GM21786 (cell line): Measurements from ENCODE around the gene YPEL1.
A peak's percentile ranks its signal among the peaks of the same experiment; 100 is the strongest.

Source experiments
- ATAC-seq: cut with Tn5 transposase; IDR thresholded peaks from one replicate; pipeline ENCODE4 v1.9.1; 2021; ENCODE audit not compliant: unreplicated experiment

YPEL1 gene

GRCh38 chr22:21735200-21736083 lies at the start of gene YPEL1:
TSS of gene YPEL1 (minus strand) at chr22:21735794. CDS start at chr22:21710744, 25,050 bp downstream.
- ATAC-seq, result peak; percentile 80

DNA sequence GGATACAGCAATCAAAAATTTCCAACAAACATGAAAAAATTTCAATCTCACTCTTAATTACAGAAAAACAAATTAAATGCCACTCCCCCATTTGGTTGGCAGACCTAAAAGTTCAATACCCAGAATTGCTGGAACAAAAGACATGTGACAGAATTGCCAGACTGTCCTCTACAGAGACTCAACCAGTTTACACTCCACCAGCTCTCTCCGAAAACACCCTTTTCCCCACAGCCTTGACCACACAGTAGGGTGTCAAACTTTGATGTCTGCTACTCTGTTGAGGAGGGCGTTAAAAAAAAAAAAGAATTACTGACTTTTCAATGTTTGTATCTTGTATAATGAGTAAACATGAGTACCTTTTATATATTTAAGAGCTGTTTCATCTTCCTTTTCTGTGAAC lies 44.7 kb upstream of the YPEL1 start:
- ATAC-seq, result no peak

DNA sequence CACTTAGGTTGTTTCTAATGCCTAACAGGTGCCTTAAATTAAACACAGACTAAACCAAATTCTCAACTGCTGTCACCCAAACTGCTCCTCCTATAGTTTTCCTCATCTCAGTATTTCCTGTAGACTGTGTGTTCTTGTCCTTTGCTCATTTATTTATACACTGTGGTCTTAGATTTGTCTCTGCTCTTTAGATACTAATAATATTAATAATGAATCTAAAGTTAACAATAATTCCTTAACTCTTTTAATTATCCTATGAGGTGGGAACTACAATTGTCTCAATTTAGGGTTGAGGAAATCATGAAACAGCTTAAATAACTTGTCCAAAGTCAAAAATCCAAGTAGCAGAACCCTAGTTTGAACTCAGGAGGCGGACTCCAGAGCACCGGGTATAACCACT lies 43.9 kb upstream of the YPEL1 start:
- no peak for ATAC-seq

GRCh38 chr22:21778705-21779363 lies 43.2 kb upstream of the YPEL1 start:
- ATAC-seq, result no peak

DNA sequence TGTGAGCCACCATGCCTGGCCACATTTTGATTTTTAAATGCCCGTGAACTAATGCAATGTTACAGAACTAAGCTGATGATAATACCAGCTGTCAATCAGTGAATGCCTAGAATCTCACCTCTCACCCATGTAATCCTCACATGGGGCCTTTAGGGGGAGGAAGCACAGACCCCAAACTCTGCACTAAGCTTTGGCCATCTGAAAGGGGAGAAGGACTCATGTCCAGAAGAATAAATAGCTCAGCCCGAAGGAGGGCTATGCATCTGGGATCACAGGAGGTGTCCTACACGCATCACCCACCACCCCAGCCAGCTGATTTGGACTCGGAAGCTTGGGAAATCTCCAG lies 36.0 kb upstream of the YPEL1 start:
- no peak for ATAC-seq

GRCh38 chr22:21768435-21768834 lies 32.8 kb upstream of the YPEL1 start:
- no peak for ATAC-seq

GRCh38 chr22:21766691-21767462 lies 31.3 kb upstream of the YPEL1 start:
- no peak for ATAC-seq

- no peak for ATAC-seq
These were observed 30.4 kb upstream of the YPEL1 start for GRCh38 chr22:21765909-21766529.

GRCh38 chr22:21764038-21764804 lies 28.6 kb upstream of the YPEL1 start:
- no peak for ATAC-seq

- ATAC-seq, result peak; percentile 40
These were observed 27.4 kb upstream of the YPEL1 start for GRCh38 chr22:21762712-21763581.

- no peak for ATAC-seq
These were observed 26.5 kb upstream of the YPEL1 start for GRCh38 chr22:21761994-21762680.

GRCh38 chr22:21761086-21761485 lies 25.5 kb upstream of the YPEL1 start:
- ATAC-seq, result no peak

GRCh38 chr22:21760640-21761039 lies 25.0 kb upstream of the YPEL1 start:
- ATAC-seq, result no peak

DNA sequence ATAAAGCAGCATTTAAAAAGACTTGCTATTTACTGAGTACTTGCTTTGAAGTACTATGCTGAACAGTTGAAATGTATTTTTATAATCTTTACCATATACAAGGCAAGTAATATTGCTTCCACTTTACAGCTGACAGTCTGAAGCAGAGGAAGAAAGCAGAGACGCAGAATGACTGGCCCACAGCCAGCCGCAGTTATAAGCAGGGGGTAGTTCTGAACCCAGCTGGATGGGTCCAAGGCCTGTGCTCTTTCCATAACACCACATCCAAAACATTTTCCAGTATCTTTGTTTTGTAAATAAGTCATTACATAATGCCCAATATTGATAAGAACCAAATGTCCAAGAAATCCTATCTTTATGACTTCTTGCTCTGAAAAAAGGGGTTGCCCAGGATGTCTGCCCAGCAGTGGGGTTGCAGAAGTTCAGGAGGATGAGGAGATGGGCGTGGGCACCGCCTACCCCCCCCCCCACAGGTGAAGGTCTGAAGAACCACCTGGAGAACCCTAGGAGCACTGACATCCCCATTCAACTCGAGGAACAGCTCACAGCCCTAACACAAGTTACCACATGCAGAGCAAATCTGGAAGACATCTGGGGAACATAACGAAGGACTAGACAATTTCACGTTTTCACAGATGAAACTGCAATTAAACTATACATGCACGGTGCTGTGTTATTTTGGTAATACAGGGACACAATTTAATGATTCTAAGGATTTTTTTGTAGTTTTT lies 24.2 kb upstream of the YPEL1 start:
- ATAC-seq, result no peak

DNA sequence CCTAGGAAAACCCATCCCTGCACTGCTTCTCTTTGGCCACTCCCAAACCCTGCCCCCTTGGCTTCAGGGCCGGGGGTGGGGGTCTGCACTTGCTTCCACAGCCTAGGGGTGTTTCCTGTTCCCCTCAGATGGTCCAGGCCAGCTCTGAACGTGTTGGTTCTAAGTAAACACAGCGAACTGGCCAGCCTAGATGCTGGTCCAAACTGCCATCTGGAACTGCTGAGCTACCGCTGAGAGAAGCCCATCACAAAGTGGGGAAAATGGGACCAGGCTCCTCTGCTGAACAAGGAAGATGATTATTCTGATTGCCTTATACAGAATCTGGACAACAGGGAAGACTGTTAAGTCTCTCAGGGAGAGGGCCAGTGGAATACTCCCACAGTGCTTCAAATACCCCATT lies 23.5 kb upstream of the YPEL1 start:
- ATAC-seq, result no peak

GRCh38 chr22:21758091-21758864 lies 22.7 kb upstream of the YPEL1 start:
- no peak for ATAC-seq

DNA sequence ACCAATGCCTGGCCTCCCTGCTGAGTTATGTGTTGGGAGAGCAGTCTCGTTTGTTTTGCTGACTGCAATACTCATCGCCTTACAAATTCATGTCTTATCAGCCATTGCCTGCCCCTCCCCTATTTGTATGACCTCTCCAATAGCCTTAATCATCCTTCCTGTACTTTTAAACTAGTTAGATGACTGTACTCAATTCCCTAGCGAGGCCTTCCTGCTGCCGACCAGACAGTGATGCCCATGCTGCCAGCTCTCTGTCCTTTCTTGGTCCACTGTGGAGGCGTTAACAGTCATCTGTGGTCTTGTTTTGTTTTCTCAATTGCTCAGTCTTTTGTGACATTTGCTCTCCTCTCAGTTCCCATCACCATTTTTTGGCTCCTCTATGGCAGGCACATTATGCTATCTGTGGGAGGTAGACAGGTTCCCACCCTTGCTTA lies 20.3 kb upstream of the YPEL1 start:
- no peak for ATAC-seq
